Posterior cingulate gyrus (tissue), 11 donors: ENCODE results near the gene ARHGAP42.

ENCODE experiments used
- DNase-seq, 10 donors: peaks; one replicate each; pipeline versions ENCODE4 v3.0.0 to v3.0.0-alpha.2; 2020 to 2021; ENCODE audit warnings: mixed read lengths in 3 of 10
- intact Hi-C: fragments of 100-400 bp; cut with DNase I; formaldehyde crosslinking; loops from one replicate; pipeline ENCODE4 v1.15.1; 2023

Gene ARHGAP42

GRCh38 chr11:100825626-100826025, 138.5 kb downstream of the ARHGAP42 start:
- no peak for DNase-seq
- intact Hi-C loops, result loop anchor here (10.0 kb wide), 1 partner anchor 59 kb away; no protein-coding TSS in a partner anchor

- no peak for DNase-seq
- intact Hi-C loops, result loop anchor here (10.0 kb wide), 1 partner anchor 57 kb away; no protein-coding TSS in a partner anchor
Measured at GRCh38 chr11:100827934-100828661, 141.0 kb downstream of the ARHGAP42 start.

- intact Hi-C loops, result no loop called here
- DNase-seq, result peak in 3 of 10 donors; percentile 31 to 83 (median 75)
Measured at GRCh38 chr11:100830274-100830673, 143.2 kb downstream of the ARHGAP42 start.

GRCh38 chr11:100830978-100831732, 144.1 kb downstream of the ARHGAP42 start:
- DNase-seq, result no peak
- intact Hi-C loops, result no loop called here

- intact Hi-C loops, result no loop called here
- peak in 1 of 10 donors; percentile 47 for DNase-seq
Measured at GRCh38 chr11:100831929-100832494, 144.9 kb downstream of the ARHGAP42 start.

GRCh38 chr11:100832829-100833228, 145.7 kb downstream of the ARHGAP42 start:
- intact Hi-C loops, result no loop called here
- no peak for DNase-seq

- intact Hi-C loops, result no loop called here
- no peak for DNase-seq
Measured at GRCh38 chr11:100833276-100833675, 146.2 kb downstream of the ARHGAP42 start.

- intact Hi-C loops, result no loop called here
- DNase-seq, result no peak
Measured at GRCh38 chr11:100835854-100836253, 148.8 kb downstream of the ARHGAP42 start.

GRCh38 chr11:100837311-100837710, 150.2 kb downstream of the ARHGAP42 start:
- DNase-seq, result no peak
- intact Hi-C loops, result no loop called here

- no peak for DNase-seq
- intact Hi-C loops, result no loop called here
Measured at GRCh38 chr11:100841711-100842407, 154.8 kb downstream of the ARHGAP42 start.

- no peak for DNase-seq
- intact Hi-C loops, result no loop called here
Measured at GRCh38 chr11:100847696-100848216, 160.7 kb downstream of the ARHGAP42 start.

- no peak for DNase-seq
Measured at GRCh38 chr11:100849009-100849900, 162.2 kb downstream of the ARHGAP42 start.

GRCh38 chr11:100849901-100850235, 162.8 kb downstream of the ARHGAP42 start:
- DNase-seq, result no peak
- intact Hi-C loops, result loop anchor here (5.0 kb wide), 1 partner anchor 163 kb away; the partner anchor contains the start of gene ARHGAP42

More at GRCh38 chr11:100849009-100849900, 162.2 kb downstream of the ARHGAP42 start:
- intact Hi-C loops, result no loop called here

- intact Hi-C loops, result loop anchor here (5.0 kb wide), 1 partner anchor 164 kb away; the partner anchor contains the start of gene ARHGAP42
- no peak for DNase-seq
Measured at GRCh38 chr11:100851147-100851546, 164.1 kb downstream of the ARHGAP42 start.

GRCh38 chr11:100851584-100852152, 164.6 kb downstream of the ARHGAP42 start:
- intact Hi-C loops, result loop anchor here (5.0 kb wide), 1 partner anchor 164 kb away; the partner anchor contains the start of gene ARHGAP42
- DNase-seq, result no peak

GRCh38 chr11:100855466-100856067, 168.5 kb downstream of the ARHGAP42 start:
- intact Hi-C loops, result loop anchor here (1.0 kb wide), 1 partner anchor 280 kb away; no protein-coding TSS in a partner anchor
- DNase-seq, result no peak

- DNase-seq, result no peak
- intact Hi-C loops, result no loop called here
Measured at GRCh38 chr11:100857236-100858005, 170.3 kb downstream of the ARHGAP42 start.
